ENCODE results near the gene PPP1R3F.

Gene PPP1R3F

GRCh38 chrX:49247916-49248811, 21.4 kb upstream of the PPP1R3F start:
- DNase-seq (ENCODE audit: low read depth in 2 of 3, low spot score in 2 of 3): no peak

- no peak for DNase-seq (ENCODE audit: low read depth in 2 of 3, low spot score in 2 of 3)
These were observed 20.5 kb upstream of the PPP1R3F start for GRCh38 chrX:49249071-49249470.

DNA sequence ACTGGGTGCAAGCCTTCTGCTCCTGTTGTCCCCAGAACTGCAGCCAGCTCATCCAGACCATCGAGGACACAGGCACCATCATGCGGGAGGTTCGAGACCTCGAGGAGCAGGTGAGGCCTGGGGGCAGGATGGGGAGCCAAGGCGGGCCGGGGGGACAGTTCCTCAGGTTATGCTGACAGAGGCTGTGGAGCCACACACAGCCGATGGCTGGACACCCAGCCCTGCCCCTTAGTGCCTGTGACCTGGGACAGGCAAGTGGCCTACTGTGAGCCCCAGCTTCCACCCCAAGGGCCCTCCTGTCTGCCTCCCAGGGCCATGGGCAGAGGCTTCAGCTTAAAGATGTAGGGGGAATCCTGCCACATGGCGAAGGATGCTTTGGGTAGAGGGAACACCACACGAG, 20.0 kb upstream of the PPP1R3F start:
- no peak for DNase-seq (ENCODE audit: low read depth in 2 of 3, low spot score in 2 of 3)

GRCh38 chrX:49250066-49250465, 19.5 kb upstream of the PPP1R3F start:
- DNase-seq (ENCODE audit: low read depth in 2 of 3, low spot score in 2 of 3): no peak

DNA sequence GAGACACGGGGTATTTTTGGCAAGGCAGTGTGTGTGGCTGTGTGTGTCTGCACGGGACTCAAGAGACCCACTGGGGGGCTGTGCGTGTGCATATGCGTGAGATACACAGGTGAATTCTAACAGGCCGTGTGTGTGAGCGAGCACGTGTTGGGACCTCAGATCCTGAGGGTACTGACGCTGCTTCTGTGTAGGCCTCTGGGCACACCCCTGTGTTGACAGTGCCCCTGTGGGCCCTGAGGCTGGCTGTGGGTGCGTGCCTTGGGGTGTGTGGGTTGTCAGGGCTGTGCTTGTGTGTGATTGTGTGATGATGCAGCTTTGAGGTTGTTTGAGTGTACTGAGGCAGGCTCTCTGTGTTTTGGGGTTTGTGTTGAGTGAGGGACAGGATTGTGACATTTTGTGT, 19.0 kb upstream of the PPP1R3F start:
- no peak for DNase-seq (ENCODE audit: low read depth in 2 of 3, low spot score in 2 of 3)

- DNase-seq (ENCODE audit: low read depth in 2 of 3, low spot score in 2 of 3): no peak
These were observed 18.3 kb upstream of the PPP1R3F start for GRCh38 chrX:49251325-49251724.

DNA sequence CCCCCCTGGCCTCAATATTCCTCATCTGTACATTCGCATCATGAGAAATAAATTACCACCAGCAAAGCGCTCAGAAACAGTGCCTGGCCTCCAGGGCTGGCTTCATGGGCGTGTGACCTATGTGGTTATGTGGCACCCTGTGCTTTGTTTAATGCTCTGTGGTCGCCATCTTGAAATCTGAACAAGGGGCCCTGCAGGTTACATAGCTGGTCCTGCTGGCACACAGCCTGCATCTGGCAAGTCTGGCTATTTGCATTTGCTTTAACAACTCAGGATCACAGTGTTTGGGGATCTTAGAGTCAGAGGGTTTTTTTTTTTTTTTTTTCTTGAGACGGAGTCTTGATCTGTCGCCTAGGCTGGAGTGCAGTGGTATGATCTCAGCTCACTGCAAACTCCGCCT, 15.0 kb upstream of the PPP1R3F start:
- DNase-seq (ENCODE audit: low read depth in 2 of 3, low spot score in 2 of 3): no peak

DNA sequence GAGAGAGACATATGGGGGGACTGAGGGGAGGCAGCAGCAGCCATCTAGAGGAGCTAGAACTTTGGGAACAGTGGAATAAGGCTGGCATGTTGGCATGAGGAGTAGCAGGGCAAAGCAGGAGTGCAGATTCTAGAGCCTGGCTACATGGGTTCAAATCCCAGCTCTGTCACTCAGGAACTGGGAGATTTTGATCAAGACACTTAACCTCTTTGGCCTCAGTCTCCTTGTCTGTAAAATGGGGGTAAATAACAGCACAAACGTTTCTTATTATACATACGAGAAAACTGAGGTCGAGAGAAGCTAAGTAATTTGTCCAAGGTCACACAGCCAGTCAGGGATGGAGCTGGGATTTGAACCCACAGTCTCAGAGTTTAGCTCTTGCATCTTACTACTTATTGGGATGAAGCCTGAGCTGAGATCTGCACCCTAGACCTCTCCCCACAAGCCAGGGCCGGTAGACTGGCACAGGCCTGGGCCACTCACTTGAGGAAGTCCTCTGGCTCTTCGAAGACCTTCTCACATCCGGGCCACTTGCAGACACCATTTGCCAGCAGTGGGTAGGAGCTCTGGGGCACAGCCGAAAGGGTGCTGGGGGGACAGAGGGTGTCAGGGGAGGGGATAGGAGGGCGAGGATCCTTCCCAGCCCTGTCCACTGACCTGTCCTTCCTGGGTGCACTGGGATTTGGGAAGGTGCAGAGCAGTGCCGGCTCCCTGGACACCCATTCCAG, 13.2 kb upstream of the PPP1R3F start:
- DNase-seq (ENCODE audit: low read depth in 2 of 3, low spot score in 2 of 3): no peak

DNA sequence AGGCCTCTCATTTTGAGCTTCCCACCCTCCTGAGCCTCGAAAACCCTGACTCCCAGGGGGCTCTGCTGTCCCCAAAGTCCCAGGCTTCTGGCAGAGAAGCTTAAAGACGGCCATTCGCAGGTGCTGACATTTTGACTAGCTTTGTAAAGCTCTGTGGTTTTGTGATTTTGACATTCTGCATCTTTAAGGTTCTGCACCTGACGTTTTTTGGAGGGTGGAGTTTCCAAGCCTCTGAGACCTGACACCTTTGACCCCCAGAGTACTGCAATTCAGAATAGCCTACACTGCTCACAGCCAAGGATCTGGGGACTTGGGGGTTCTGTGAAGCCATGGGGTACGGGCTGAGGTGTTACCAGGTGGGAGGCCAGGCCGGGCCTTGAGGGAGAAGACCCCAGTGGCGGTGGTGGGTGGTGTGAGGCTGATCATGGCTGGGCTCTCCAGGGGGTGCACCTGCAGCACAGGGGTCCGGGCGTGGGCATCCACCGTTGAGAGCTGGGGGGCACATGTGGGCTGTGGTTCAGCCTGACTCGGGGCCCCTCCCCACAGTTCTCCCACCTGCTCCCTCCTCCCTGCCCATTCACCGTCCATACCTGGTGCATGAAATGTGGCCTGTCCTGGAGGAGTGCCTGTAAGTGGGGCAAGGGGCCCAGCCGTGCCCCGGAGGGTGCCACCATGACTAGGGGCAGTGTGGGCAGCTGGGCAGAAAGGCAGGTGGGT, 12.4 kb upstream of the PPP1R3F start:
- DNase-seq (ENCODE audit: low read depth in 2 of 3, low spot score in 2 of 3): no peak

GRCh38 chrX:49257846-49258748, 11.5 kb upstream of the PPP1R3F start:
- no peak for DNase-seq (ENCODE audit: low read depth in 2 of 3, low spot score in 2 of 3)

- no peak for DNase-seq (ENCODE audit: low read depth in 2 of 3, low spot score in 2 of 3)
These were observed 10.9 kb upstream of the PPP1R3F start for GRCh38 chrX:49258749-49259124.

DNA sequence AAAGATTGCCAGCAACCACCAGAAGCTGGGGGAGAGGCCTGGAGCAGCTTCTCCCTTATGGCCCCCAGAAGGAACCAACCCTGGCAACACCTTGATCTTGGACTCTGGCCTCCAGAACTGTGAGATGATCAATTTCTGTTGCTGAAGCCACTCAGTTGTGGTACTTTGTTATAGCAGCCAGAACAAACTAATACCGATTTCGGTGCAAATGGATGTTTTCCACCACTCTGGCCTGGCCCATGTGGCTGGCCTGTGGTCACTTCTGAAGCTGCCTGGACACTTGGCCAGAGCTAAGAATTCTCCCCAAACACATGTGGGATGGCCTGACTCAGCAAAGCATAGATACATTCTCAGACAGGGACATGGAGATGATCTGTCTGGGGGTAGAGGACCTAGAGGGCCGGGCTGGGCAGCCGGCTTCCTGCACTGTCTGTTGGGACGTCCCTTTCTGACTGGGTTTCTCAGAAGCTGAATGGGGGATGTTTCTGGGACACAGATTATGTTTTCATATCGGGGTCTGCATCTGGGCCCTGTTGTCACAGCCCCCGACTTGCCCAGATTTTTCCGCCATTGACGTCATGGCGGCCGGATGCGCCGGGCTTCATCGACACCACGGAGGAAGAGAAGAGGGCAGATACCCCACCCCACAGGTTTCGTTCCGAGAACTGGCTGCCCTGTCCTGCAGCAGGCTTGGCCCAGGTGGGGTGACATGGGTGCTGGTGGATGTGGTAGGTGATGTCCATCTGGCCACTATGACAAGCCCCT, 9.2 kb upstream of the PPP1R3F start:
- no peak for DNase-seq (ENCODE audit: low read depth in 2 of 3, low spot score in 2 of 3)

DNA sequence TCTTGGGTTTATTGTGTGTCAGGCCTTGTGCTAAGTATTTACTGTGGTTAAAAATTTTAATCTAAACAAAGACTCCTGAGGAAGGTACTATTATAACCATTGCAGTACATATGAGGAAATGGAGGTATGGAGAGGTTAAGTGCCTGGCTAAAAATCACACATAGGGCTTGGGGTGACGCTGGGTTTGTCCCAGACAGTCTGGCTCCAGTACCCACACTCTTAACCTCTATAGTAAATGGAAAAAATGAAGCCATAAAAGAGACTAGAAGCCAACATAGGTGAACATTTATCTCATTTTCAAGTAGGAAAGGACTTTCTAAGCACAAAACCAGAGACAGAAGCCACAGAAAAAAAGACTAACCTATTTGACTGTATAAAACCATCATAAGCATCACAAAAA, 7.0 kb upstream of the PPP1R3F start:
- DNase-seq (ENCODE audit: low read depth in 2 of 3, low spot score in 2 of 3): no peak

DNA sequence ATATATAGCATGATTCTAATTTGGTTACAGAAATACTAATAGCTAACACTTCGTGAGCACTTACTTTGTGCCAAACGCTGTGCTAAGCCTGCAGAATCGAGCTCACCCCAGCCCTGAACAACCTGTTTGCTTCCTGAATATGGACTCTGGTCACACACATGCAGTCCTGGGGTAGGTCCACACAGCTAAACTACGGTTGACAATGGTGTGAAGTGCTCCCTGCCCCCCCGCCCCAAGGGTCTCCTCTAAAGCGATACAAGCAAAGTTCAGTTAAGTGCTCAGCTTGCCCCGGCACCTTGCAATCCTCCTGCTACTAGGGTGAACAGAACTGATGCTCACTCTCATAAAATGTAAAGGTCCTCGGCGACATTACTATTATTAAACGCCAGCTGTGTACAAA, 6.0 kb upstream of the PPP1R3F start:
- DNase-seq (ENCODE audit: low read depth in 2 of 3, low spot score in 2 of 3): no peak

GRCh38 chrX:49264460-49264859, 5.1 kb upstream of the PPP1R3F start, which contains the start of gene FOXP3:
TSS of gene FOXP3 (minus strand) at chrX:49264710. CDS start at chrX:49258505, 6,205 bp downstream.
- no peak for DNase-seq (ENCODE audit: low read depth in 2 of 3, low spot score in 2 of 3)

- no peak for DNase-seq (ENCODE audit: low read depth in 2 of 3, low spot score in 2 of 3)
These were observed 2.8 kb upstream of the PPP1R3F start for GRCh38 chrX:49266523-49267445.

- DNase-seq (ENCODE audit: low read depth in 2 of 3, low spot score in 2 of 3): no peak
These were observed 937 bp upstream of the PPP1R3F start for GRCh38 chrX:49268702-49269009.

DNA sequence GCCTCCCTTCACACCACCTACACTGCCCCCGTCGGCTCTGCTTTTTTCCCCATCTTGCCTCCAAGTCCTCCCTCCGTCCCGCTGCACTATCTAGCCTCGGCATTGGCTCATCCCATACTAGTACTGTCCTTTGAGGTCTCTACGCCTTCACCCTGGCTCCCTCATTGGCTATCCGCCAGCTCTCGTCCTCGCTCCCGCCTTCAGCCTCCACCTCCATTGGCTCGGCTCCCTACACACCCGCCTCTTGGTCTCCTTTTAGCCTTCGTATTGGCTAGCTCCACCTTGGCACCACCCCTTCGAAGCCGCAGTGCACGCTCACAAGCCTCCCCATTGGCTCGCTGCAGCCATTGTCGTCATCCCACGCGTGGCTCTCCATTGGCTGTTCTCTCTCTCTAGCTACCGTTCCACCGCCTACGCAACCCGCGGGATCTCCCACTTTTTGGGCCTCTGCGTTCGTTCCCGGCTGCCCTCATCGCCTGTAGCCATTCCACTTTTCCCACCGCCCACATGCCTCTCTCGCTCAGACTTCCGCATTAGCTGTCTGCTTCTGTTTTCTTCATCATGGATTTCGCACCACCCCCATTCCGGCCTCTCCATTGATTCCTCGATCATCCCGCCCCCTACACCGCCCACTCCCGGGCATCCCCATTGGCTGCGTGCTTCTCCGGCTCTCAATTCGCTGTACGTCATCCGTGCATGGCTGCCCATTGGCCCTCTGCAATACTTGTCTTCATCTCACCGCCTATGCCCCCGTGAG, 405 bp upstream of the PPP1R3F start:
- DNase-seq (ENCODE audit: low read depth in 2 of 3, low spot score in 2 of 3): peak; percentile 68 to 82 (median 76)
